GM21360 (cell line): ENCODE measurements around the gene KCNF1.

Experiments
- ATAC-seq: cut with Tn5 transposase; IDR thresholded peaks from one replicate; pipeline ENCODE4 v1.9.1; 2021; ENCODE audit warnings: mild to moderate bottlenecking, moderate library complexity; ENCODE audit not compliant: unreplicated experiment

Gene KCNF1

DNA sequence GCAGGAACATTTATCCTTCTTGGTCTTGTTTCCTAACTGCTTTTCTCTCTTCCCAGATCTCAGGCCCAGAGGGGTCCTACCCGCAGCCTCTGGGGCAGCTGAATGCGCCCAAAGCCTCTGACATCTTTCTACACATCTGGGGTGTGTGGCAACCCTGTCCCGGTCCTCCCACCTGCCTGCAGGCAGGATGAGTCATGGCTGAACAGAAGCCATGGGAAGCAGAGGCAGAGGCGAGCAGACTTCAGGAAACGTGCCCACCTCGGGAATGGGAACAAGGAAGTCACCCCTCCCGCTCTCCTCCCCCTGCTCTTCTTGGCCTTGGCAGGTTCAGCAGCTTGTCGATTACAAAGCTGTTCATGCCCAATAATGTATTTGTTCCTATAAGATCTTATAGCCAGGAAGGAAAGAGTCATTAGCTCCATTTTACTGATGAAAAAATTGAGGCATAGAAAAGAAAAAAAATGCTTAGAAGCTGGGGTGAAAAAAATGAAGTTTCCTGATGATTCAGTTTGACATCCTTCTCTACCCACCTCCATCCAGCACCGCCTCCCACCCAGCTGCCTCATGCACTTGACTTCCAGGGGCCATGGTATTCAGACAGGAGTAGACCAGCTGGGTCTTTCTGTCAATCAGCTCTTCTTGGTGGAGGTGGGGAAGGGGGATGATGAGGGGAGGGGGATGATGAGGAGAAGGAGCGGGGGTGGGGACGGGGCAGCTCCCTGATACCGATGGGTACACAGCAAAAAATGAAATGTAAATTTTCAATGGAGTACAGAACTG, 10.4 kb upstream of the KCNF1 start:
- ATAC-seq, result no peak

DNA sequence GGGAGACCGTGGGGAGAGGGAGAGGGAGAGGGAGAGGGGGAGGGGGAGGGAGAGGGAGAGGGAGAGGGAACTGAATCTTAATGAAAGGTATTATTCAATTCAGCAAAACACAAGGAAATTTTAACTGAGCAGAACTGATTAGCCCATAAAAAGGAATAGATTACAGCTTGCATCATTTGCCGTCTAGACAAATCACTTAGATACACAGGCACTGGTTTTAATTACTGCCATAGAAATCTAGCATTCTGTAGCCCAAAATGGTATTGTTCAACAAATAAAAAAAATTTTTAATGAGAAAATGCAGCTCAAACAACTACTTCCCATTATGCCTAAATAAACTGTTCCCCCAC, 7.9 kb upstream of the KCNF1 start:
- no peak for ATAC-seq

GRCh38 chr2:10904455-10904854, 7.3 kb upstream of the KCNF1 start:
- no peak for ATAC-seq

- ATAC-seq, result no peak
Observed at GRCh38 chr2:10905006-10905861, 6.5 kb upstream of the KCNF1 start.

GRCh38 chr2:10905862-10906143, 5.9 kb upstream of the KCNF1 start:
- ATAC-seq, result no peak

DNA sequence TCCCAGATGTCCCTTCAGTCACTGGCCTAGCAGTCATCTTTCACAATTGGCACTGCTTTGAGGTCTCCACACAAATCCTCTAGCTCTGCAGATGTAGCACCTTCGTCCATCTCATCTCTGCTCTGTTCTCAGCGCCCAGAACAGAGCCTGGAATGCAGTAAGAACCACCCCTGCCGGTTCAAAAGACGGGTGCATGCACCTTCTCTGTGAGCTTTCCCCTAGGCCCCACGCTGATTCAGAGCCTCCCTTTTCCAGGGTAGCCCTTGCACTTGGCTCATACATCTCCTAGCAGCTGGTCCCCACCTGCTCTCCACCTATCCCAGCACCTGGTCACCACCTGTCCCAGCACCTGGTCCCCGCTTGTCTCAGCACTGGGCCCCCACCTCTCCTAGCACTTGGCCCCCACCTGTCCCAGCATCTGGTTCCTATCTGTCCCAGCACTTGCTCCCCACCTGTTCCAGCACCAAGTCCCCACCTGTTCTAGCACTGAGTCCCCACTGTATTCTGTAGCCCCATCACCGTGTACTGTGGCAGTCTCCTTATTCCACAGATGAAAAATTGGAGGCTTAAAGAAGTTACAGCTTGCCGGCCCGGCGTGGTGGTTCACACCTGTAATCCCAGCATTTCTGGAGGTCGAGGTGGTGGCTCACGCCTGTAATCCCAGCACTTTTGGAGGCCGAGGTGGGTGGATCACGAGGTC, 4.7 kb upstream of the KCNF1 start:
- no peak for ATAC-seq

DNA sequence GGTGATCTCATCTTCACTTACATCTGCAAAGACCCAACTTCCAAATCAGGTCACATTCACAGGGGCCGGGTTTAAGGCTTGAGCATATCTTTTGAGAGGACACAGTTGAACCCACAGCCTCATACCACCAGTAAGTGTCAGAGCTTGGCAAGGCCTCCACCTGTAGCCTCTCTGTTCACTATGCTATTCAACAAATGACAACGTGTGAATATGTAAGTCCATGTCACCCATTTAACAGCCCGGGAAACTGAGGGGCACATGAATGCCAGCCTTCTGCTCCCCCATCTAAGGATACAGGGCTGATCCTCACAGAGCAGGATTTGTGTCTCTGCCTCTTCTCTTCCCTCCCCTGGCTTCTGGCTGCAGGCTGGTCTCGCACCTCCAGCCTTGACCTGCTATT, 3.5 kb upstream of the KCNF1 start:
- ATAC-seq, result no peak

DNA sequence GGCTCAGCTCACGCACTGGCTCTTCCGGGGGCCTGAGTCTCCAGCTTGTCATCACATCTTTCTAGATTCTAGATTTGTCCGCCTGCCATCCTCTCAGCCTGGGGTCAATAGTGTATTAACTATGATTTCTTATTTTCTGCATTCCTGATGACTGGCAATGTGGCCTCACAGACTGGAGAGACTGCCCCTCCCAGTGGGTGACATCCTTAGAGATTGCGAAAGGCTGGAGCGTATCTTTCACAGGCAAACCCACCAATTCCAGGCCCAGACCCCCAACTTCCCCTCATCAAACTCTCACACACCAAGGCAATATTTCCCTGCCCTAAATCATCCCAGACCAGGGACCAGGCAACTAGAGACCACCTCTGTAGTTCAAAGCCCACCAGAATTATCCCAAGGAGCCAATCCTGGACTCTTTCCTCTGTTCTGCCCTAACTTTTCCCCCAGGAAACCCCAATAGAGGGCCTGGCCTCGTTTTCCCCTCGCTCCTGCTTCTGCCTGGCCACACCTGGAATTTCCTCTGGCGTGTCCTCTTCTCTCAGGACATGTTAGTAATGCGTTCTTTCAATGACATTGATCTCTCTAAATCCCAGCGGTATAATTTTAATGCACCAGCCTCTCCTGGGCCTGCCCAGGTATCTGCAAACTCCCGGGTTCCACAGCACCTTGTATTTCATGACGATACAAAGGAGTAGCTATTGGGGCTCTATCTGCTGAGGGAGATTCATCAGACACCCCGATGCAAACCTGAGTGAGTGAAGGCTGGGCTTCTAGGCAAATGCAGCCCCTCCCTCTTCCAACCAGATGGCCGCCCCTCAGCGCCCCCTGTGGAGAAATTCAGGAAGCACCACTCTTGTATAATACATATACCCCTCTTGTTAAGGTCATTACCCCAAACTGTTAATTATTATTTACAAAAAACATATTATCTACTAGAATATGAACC, 2.4 kb upstream of the KCNF1 start:
- ATAC-seq, result no peak

DNA sequence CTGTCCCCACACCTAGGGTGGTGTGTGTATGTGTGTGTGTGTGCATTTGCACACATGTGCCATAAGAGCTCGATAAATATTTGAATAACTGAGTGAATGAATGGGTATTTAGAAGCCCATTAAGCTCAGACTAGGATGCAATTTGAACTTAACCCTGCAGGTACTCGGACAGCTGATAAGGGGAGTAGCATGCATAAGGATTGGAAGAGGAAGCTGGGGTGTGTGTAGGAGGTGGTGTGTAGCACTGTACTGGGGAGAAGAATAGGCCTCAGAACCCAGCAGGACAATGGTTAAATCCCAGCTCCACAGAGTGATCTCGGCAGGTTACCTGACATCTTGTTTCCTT, 1.8 kb upstream of the KCNF1 start:
- ATAC-seq, result no peak

DNA sequence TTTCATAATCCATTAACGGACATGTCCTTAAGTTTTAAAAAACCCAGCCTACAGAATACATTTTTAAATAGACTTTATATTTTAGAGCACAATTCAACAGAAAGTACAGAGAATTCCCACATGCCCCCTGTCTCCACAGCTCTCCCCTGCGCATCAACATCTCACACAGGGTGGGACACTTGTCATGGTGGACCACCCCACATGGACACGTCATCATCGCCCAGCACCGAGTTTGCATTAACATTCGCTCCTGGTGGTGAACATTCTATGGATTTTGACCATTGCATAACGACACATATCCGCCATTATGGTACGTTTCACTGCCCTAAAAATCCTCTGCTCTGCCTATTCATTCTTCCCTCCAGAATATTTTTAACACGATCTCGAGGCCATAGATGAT, 1.1 kb upstream of the KCNF1 start:
- ATAC-seq, result no peak

GRCh38 chr2:10912076-10912731, 470 bp downstream of the KCNF1 start:
- ATAC-seq, result no peak

DNA sequence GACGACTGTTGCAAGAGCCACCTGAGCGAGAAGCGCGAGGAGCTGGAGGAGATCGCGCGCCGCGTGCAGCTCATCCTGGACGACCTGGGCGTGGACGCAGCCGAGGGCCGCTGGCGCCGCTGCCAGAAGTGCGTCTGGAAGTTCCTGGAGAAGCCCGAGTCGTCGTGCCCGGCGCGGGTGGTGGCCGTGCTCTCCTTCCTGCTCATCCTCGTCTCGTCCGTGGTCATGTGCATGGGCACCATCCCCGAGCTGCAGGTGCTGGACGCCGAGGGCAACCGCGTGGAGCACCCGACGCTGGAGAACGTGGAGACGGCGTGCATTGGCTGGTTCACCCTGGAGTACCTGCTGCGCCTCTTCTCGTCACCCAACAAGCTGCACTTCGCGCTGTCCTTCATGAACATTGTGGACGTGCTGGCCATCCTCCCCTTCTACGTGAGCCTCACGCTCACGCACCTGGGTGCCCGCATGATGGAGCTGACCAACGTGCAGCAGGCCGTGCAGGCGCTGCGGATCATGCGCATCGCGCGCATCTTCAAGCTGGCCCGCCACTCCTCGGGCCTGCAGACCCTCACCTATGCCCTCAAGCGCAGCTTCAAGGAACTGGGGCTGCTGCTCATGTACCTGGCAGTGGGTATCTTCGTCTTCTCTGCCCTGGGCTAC, 1.2 kb downstream of the KCNF1 start:
- ATAC-seq, result no peak

DNA sequence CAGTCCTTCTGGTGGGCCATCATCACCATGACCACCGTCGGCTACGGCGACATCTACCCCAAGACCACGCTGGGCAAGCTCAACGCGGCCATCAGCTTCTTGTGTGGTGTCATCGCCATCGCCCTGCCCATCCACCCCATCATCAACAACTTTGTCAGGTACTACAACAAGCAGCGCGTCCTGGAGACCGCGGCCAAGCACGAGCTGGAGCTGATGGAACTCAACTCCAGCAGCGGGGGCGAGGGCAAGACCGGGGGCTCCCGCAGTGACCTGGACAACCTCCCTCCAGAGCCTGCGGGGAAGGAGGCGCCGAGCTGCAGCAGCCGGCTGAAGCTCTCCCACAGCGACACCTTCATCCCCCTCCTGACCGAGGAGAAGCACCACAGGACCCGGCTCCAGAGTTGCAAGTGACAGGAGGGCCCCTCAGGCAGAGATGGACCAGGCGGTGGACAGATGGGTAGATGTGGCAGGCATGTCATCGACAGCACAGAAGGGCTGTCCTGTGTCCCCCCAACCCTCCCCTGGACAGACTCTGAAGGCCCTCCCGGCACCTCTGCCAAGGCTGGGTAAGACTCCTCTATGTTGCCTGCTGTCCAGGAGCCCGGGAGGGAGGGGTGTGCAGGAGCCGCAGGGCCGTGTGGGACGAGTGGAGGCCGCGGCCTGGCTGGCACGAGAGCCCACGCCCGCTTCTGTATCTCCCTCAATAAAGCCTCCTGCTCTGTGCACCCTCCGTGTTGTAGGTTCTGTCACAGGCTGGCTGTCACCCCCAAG, 2.0 kb downstream of the KCNF1 start:
- no peak for ATAC-seq

GRCh38 chr2:10914272-10914693, 2.5 kb downstream of the KCNF1 start:
- no peak for ATAC-seq

DNA sequence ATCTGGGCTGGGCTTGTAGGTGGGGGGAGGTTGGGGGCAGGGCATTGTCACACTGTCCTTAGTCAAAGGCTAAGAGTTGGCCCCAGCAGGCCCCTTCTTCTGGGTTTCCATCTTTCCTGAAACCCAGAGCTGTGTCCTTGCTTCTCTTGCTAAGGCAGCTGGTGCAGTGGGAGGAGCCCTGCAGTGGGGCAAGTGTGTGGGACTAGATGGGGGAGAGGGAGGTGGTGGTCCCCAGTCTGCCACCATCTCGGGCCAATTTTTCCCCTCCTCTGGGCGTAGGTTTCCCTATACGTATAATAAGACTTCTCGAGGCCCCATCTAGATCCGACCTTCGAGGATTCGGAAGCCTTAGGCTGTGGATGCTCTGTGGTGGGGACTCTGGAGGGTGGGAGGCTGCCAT, 3.5 kb downstream of the KCNF1 start:
- ATAC-seq, result no peak

- ATAC-seq, result no peak
Observed at GRCh38 chr2:10915731-10916276, 4.1 kb downstream of the KCNF1 start.

DNA sequence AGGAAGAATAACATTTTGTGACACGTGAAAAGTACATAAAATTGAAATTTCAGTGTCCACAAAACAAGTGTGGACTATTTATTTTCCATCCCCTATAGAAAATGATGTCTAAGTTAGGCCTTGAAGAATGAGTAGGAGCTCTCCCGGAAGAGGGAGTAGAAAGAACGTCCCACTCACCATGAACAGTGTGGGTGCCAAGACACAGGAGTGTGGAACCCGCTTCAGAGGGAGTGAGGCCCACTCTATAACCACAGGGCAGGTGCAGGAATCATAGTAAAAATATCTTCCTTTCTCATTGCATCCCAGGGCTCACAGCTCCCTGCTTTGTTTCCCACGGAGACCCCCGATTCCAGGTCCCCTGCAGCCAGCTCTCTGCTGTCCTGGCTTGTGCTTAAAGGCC, 5.2 kb downstream of the KCNF1 start:
- no peak for ATAC-seq

DNA sequence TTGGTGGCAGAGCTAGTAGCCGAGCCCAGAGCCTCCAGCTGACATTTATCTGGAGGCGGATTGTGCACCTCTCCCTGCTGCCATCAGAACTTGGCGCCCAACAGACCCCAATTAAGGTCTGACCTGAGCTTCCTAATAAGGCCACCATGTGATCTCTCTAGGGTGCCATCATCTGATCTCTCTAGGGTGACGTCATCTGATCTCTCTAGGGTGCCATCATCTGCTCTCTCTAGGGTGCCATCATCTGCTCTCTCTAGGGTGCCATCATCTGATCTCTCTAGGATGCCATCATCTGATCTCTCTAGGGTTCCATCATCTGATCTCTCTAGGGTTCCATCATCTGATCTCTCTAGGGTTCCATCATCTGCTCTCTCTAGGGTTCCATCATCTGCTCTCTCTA, 6.2 kb downstream of the KCNF1 start:
- no peak for ATAC-seq
